ENCODE results near the gene JARID2.
"Not testable (repeated sequence)": the region's sequence is repeated elsewhere in the genome, so short reads cannot be mapped to it uniquely, and the experiment has no call there.

JARID2 gene

GRCh38 chr6:15290962-15291704 lies 45.3 kb downstream of the JARID2 start:
- no peak for DNase-seq

GRCh38 chr6:15292721-15293302 lies 46.9 kb downstream of the JARID2 start:
- DNase-seq: no peak

- no peak for DNase-seq
These were observed 47.8 kb downstream of the JARID2 start for GRCh38 chr6:15293674-15294073.

- no peak for DNase-seq
These were observed 48.6 kb downstream of the JARID2 start for GRCh38 chr6:15294504-15294903.

GRCh38 chr6:15296249-15296648 lies 50.4 kb downstream of the JARID2 start:
- DNase-seq: no peak

- DNase-seq: no peak
These were observed 50.9 kb downstream of the JARID2 start for GRCh38 chr6:15296735-15297134.

- not testable (repeated sequence) for DNase-seq
These were observed 51.3 kb downstream of the JARID2 start for GRCh38 chr6:15297167-15297566.

GRCh38 chr6:15297895-15298590 lies 52.2 kb downstream of the JARID2 start:
- DNase-seq: no peak

GRCh38 chr6:15299430-15300131 lies 53.7 kb downstream of the JARID2 start:
- peak; percentile 48 for DNase-seq

- no peak for DNase-seq
These were observed 55.5 kb downstream of the JARID2 start for GRCh38 chr6:15301179-15302006.

GRCh38 chr6:15303162-15303919 lies 57.5 kb downstream of the JARID2 start:
- DNase-seq: no peak

- no peak for DNase-seq
These were observed 58.0 kb downstream of the JARID2 start for GRCh38 chr6:15303920-15304291.

- no peak for DNase-seq
These were observed 58.6 kb downstream of the JARID2 start for GRCh38 chr6:15304337-15305042.

- DNase-seq: no peak
These were observed 59.6 kb downstream of the JARID2 start for GRCh38 chr6:15305496-15305895.

GRCh38 chr6:15305909-15306308 lies 60.0 kb downstream of the JARID2 start:
- no peak for DNase-seq

GRCh38 chr6:15308435-15309213 lies 62.8 kb downstream of the JARID2 start:
- DNase-seq: no peak

GRCh38 chr6:15309611-15310283 lies 63.9 kb downstream of the JARID2 start:
- no peak for DNase-seq

GRCh38 chr6:15310680-15311079 lies 64.8 kb downstream of the JARID2 start:
- no peak for DNase-seq

GRCh38 chr6:15312500-15312899 lies 66.6 kb downstream of the JARID2 start:
- DNase-seq: no peak

GRCh38 chr6:15313367-15313766 lies 67.5 kb downstream of the JARID2 start:
- no peak for DNase-seq

Data from CD4-positive, alpha-beta T cell treated with Interleukin-12 subunit alpha and Interleukin-12 subunit beta, for 1 hour (primary cell).